KMS-11 (cell line): ENCODE data around the gene NPM1.
A peak's percentile ranks its signal among the peaks of the same experiment; 100 is the strongest.

ENCODE experiments used
- H2AFZ ChIP-seq: fragments of 200-600 bp; sonication (generic); 2 replicates; pipeline ENCODE4 v1.6.1; 2016; ENCODE audit warnings: antibody characterized with exemption, mixed run types, low read depth
- H3K27ac ChIP-seq: fragments of 200-600 bp; sonication (generic); 2 replicates; pipeline ENCODE4 v1.6.1; 2016; ENCODE audit warnings: mild to moderate bottlenecking, mixed run types
- H3K27me3 ChIP-seq: fragments of 200-600 bp; sonication (generic); 2 replicates; pipeline ENCODE4 v1.6.1; 2017; ENCODE audit warnings: mild to moderate bottlenecking, low read depth, mixed run types, moderate library complexity; ENCODE audit not compliant: insufficient read depth
- H3K36me3 ChIP-seq: fragments of 200-600 bp; sonication (generic); 2 replicates; pipeline ENCODE4 v1.6.1; 2017; ENCODE audit warnings: mild to moderate bottlenecking, mixed run types; ENCODE audit not compliant: insufficient read depth
- H3K4me1 ChIP-seq: fragments of 200-600 bp; sonication (generic); 2 replicates; pipeline ENCODE4 v1.6.1; 2016; ENCODE audit warnings: mild to moderate bottlenecking, low read depth, mixed run types; ENCODE audit not compliant: poor library complexity, severe bottlenecking
- H3K4me2 ChIP-seq: fragments of 200-600 bp; sonication (generic); 2 replicates; pipeline ENCODE4 v1.7.0; 2016; ENCODE audit warnings: mild to moderate bottlenecking, mixed run types
- H3K4me3 ChIP-seq: fragments of 200-600 bp; sonication (generic); IDR thresholded peaks from 2 replicates; pipeline ENCODE4 v1.6.1; 2017; ENCODE audit warnings: low read depth, low read length, mixed read lengths; ENCODE audit not compliant: insufficient read depth
- H3K79me2 ChIP-seq: fragments of 200-600 bp; sonication (generic); 2 replicates; pipeline ENCODE4 v1.6.1; 2016; ENCODE audit warnings: low read depth, mixed run types; ENCODE audit not compliant: insufficient read depth
- H3K9ac ChIP-seq: fragments of 200-600 bp; sonication (generic); 2 replicates; pipeline ENCODE4 v1.6.1; 2016; ENCODE audit warnings: mild to moderate bottlenecking, mixed run types
- H4K20me1 ChIP-seq: fragments of 200-600 bp; sonication (generic); 2 replicates; pipeline ENCODE4 v1.6.1; 2016; ENCODE audit warnings: mild to moderate bottlenecking, mixed run types; ENCODE audit not compliant: insufficient read depth
- CTCF ChIP-seq: fragments of 200-600 bp; sonication (generic); conservative IDR thresholded peaks from 2 replicates; pipeline ENCODE4 v1.6.1; 2017; ENCODE audit warnings: low read depth, mild to moderate bottlenecking, antibody characterized with exemption, low read length, moderate library complexity, mixed read lengths

NPM1 gene

GRCh38 chr5:171386006-171386671 lies 1.5 kb upstream of the NPM1 start:
- no peak overlapping the region for H3K27ac ChIP-seq
- H3K27me3 ChIP-seq, result no peaks in the 10 kb centered on the region
- H3K9ac ChIP-seq, result no peak overlapping the region
- peaks cover 17% of the 10 kb centered on the region for H3K4me1 ChIP-seq
- peaks cover 35% of the 10 kb centered on the region for H3K79me2 ChIP-seq
- no peak overlapping the region for H3K4me3 ChIP-seq
- H2AFZ ChIP-seq, result no peak overlapping the region
- H4K20me1 ChIP-seq, result peaks cover 27% of the 10 kb centered on the region
- H3K4me2 ChIP-seq, result no peak overlapping the region
- TF ChIP-seq CTCF, result no peak
- peaks cover 17% of the 10 kb centered on the region; the same call in 1 of the 2 replicates for H3K36me3 ChIP-seq

- Histone ChIP-seq H3K36me3 (peaks cover 19% of the 10 kb centered on the region; the same call in 1 of the 2 replicates), H3K79me2 (peaks cover 43% of the 10 kb centered on the region), H3K27me3 (no peaks in the 10 kb centered on the region), H4K20me1 (peaks cover 34% of the 10 kb centered on the region), H2AFZ (peak overlapping the region; percentile 63), H3K4me3 (no peak overlapping the region), H3K4me1 (peaks cover 25% of the 10 kb centered on the region), H3K4me2 (peak overlapping the region; percentile 36; the same call in 1 of the 2 replicates), H3K9ac (peak overlapping the region; percentile 97), H3K27ac (peak overlapping the region; percentile 74)
- TF ChIP-seq CTCF, result no peak
Measured at GRCh38 chr5:171386861-171387344, 746 bp upstream of the NPM1 start.

- H3K9ac ChIP-seq, result peak overlapping the region; percentile 97
- H3K36me3 ChIP-seq, result peaks cover 29% of the 10 kb centered on the region; the same call in 1 of the 2 replicates
- H3K27me3 ChIP-seq, result no peaks in the 10 kb centered on the region
- no peak overlapping the region for H2AFZ ChIP-seq
- peaks cover 47% of the 10 kb centered on the region for H4K20me1 ChIP-seq
- peak overlapping the region; percentile 74 for H3K27ac ChIP-seq
- peaks cover 38% of the 10 kb centered on the region for H3K4me1 ChIP-seq
- no peak overlapping the region for H3K4me3 ChIP-seq
- peak overlapping the region; percentile 83 for H3K4me2 ChIP-seq
- no peak for TF ChIP-seq CTCF
- peaks cover 55% of the 10 kb centered on the region for H3K79me2 ChIP-seq
Measured at GRCh38 chr5:171387970-171388815, 544 bp downstream of the NPM1 start.

- H3K4me2 ChIP-seq, result peak overlapping the region; percentile 83
- H3K36me3 ChIP-seq, result peaks cover 29% of the 10 kb centered on the region; the same call in 1 of the 2 replicates
- H3K9ac ChIP-seq, result peak overlapping the region; percentile 97
- no peak overlapping the region for H2AFZ ChIP-seq
- H4K20me1 ChIP-seq, result peaks cover 53% of the 10 kb centered on the region
- H3K27me3 ChIP-seq, result no peaks in the 10 kb centered on the region
- H3K4me1 ChIP-seq, result peaks cover 44% of the 10 kb centered on the region
- peak overlapping the region; percentile 74; the same call in 1 of the 2 replicates for H3K27ac ChIP-seq
- no peak for TF ChIP-seq CTCF
- peaks cover 61% of the 10 kb centered on the region for H3K79me2 ChIP-seq
- H3K4me3 ChIP-seq, result no peak overlapping the region
Measured at GRCh38 chr5:171388816-171389168, 1.1 kb downstream of the NPM1 start.
